GM19193 (cell line): ENCODE results near the gene NBL1.

Experiments used
- POLR2A ChIP-seq: IDR thresholded peaks from 4 replicates; pipeline ENCODE4 v1.6.1; 2011; ENCODE audit not compliant: insufficient read depth, insufficient read length; ENCODE audit errors: extremely low read depth

NBL1 gene

DNA sequence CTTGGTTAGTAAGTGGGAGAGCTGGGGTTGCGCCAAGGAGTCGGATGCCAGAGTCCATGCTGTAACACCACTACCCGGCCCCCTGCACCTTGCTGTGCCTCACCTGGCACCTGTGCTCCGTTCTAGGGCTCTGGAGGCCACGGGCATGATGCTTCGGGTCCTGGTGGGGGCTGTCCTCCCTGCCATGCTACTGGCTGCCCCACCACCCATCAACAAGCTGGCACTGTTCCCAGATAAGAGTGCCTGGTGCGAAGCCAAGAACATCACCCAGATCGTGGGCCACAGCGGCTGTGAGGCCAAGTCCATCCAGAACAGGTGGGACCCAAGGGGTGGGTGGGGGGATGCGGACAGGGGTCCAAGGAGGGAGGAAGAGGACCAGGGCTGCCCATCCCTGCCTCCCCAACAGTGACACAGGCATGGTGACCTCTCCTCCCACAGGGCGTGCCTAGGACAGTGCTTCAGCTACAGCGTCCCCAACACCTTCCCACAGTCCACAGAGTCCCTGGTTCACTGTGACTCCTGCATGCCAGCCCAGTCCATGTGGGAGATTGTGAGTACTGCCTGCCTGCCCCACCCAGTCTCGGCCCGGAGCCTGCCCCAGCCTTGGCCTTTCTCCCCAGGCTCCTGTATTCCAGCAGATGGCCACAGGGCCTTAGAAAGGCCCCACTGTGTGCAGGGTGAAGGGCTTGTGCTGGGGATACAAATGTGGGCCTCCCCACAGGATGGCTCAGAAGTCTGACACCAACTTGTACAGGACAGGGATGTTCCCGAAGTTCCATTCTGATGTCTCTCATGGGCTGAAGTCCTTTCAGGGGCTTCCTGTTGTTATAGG, 11.0 kb downstream of the NBL1 start:
- no peak for TF ChIP-seq POLR2A

- TF ChIP-seq POLR2A = no peak
Measured at GRCh38 chr1:19655718-19656080, 11.6 kb downstream of the NBL1 start.

- TF ChIP-seq POLR2A = no peak
Measured at GRCh38 chr1:19656134-19656779, 12.1 kb downstream of the NBL1 start.

GRCh38 chr1:19656780-19657466, 12.8 kb downstream of the NBL1 start:
- TF ChIP-seq POLR2A = no peak

GRCh38 chr1:19657511-19657910, 13.4 kb downstream of the NBL1 start:
- no peak for TF ChIP-seq POLR2A

GRCh38 chr1:19658186-19658585, 14.1 kb downstream of the NBL1 start:
- no peak for TF ChIP-seq POLR2A

- TF ChIP-seq POLR2A = no peak
Measured at GRCh38 chr1:19661721-19662228, 17.7 kb downstream of the NBL1 start.

DNA sequence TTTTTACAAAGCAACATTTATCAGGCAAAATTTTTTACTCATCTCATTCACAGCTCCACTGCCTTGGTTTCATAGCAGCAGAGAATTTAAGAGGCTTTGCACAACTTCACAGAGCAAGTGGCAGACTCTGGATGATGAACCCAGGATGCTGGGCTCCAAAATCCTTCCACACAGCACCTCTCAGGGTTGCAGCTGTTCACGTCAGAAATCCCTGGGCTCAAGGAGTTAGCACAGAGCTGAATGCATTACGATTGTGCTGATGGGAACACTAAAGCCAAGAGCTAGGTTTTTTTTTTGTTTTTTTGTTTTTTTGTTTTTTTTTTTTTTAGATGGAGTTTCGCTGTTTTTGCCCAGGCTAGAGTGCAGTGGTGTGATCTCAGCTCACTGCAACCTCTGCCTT, 18.2 kb downstream of the NBL1 start:
- TF ChIP-seq POLR2A = no peak

GRCh38 chr1:19664453-19665185, 20.5 kb downstream of the NBL1 start, which contains the start of gene HTR6:
Gene HTR6, plus strand, starts transcription at chr1:19664875. Its CDS starts 879 bp downstream, at chr1:19665754.
- no peak for TF ChIP-seq POLR2A

GRCh38 chr1:19665186-19665495, 21.0 kb downstream of the NBL1 start:
- no peak for TF ChIP-seq POLR2A

- TF ChIP-seq POLR2A = no peak
Measured at GRCh38 chr1:19665496-19666465, 21.7 kb downstream of the NBL1 start.

DNA sequence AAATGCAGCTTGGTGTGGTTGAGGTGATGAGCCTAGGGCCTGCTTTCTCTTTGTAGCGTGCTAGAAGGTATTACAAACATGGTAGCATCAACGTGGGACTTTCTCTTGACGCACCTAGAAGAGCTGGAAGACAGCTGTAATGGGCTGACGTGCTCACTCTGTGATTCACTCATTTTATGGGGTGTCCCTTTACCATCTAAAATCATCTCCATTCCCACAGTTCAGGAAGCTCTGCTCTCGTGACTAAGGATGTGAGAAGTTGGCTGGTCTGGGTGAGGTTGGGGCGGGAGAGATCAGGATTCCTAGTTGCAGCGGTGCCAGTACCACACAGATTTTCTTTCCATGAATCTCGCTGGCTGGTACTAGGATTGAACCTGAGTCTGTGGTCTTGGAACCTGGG, 24.8 kb downstream of the NBL1 start:
- TF ChIP-seq POLR2A = no peak

- TF ChIP-seq POLR2A = no peak
Measured at GRCh38 chr1:19670787-19671186, 26.7 kb downstream of the NBL1 start.

DNA sequence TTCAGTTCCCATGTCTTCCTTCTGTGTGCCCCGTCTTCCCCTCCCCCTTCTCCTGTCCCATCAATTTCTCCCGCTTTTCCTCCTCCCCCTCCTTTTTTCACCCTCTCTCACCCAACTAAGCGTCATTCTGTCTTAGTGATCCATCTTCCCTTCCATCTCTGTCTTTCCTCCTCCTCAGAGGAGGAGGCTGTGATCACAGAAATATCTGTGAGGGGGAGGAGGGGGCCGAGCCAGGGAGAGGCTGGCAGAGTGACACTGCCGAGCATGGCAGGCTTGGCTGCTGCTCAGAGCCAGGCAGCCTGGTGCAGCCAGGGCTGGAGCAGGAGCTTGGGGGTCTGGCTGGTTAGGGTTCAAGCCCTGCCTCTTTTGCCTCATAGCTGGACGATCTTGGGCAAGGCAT, 28.1 kb downstream of the NBL1 start:
- TF ChIP-seq POLR2A = no peak
